ENCODE results near the gene PCBP3.

- TF ChIP-seq BCL11A (IDR thresholded peaks at IDR 0.05; ENCODE audit: low read depth in 2 of 2, low read length in 2 of 2): no peak
- TF ChIP-seq USF2 (IDR thresholded peaks at IDR 0.05; ENCODE audit: low read length): no peak
- no peak for TF ChIP-seq FOSL1 (IDR thresholded peaks at IDR 0.05; ENCODE audit: insufficient read depth, low read depth, low read length)
- TF ChIP-seq POLR2A (IDR thresholded peaks at IDR 0.05; ENCODE audit: control extremely low read depth in 1 of 2, low read depth in 2 of 2, low read length in 2 of 2): no peak
- no peak for TF ChIP-seq JUND (IDR thresholded peaks at IDR 0.05; ENCODE audit: low read length)
Measured at GRCh38 chr21:45792682-45793383, 149.3 kb downstream of the PCBP3 start.
